ENCODE data around the gene CACNA1S.

DNA sequence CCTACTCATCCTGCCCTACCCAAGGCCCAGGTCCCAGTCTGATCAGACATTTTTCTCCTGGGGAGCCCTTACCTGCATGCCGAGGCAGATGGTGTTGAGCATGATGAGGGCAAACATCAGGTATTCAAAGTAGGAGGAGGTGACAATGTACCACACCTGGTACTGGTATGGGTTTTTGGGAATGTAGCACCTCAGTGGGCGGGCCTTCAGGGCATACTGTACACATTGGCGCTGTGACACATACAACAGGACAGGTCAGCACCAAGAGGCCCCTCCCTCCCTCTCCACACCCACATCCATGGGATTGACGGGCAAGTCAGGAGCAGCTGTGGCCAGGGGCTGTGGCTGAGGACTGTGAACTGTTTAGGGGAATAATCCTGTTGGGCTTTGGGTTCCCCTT is 51.6 kb downstream of the CACNA1S start:
- TF ChIP-seq, protein P1, sequence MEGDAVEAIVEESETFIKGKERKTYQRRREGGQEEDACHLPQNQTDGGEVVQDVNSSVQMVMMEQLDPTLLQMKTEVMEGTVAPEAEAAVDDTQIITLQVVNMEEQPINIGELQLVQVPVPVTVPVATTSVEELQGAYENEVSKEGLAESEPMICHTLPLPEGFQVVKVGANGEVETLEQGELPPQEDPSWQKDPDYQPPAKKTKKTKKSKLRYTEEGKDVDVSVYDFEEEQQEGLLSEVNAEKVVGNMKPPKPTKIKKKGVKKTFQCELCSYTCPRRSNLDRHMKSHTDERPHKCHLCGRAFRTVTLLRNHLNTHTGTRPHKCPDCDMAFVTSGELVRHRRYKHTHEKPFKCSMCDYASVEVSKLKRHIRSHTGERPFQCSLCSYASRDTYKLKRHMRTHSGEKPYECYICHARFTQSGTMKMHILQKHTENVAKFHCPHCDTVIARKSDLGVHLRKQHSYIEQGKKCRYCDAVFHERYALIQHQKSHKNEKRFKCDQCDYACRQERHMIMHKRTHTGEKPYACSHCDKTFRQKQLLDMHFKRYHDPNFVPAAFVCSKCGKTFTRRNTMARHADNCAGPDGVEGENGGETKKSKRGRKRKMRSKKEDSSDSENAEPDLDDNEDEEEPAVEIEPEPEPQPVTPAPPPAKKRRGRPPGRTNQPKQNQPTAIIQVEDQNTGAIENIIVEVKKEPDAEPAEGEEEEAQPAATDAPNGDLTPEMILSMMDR (IDR thresholded peaks at IDR 0.05), result no peak
- no peak for TF ChIP-seq POLR2AphosphoS5 (IDR thresholded peaks at IDR 0.05)
